ENCODE measurements around the gene RALGAPA2.

RALGAPA2 gene

DNA sequence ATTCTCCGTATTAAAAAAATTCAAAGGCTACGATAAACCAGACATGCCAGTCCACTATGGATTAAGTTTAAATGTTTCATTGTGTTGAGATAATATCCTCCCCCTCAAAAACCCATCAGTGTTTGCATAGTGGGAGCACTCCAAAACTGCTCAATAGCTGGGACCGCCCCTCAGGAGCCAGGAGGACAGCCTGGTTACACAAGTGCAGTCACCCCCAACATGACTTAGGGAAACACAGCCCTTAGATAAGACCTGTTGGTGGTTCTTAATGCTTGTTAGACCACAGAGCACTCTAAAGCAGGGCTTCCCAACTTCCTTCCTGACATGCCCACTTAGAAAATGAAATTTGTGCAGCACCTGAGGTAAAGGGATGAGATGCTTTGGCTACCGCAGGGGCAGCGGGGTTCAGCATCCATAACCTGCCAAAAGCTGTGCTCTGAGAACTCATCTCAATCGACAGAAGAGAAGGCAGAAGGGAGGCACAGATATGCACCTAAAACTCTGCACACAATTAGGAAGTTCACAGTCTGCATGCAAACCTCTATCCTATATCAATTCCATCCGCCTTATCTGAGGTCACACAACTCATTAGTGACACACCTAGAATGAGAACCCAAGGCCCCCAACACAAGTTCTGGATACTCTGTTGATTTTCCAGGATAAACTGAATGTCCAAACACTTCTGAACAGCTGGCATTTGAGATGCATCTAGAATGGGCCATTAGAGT, 74.3 kb downstream of the RALGAPA2 start:
- TF ChIP-seq, protein P1, sequence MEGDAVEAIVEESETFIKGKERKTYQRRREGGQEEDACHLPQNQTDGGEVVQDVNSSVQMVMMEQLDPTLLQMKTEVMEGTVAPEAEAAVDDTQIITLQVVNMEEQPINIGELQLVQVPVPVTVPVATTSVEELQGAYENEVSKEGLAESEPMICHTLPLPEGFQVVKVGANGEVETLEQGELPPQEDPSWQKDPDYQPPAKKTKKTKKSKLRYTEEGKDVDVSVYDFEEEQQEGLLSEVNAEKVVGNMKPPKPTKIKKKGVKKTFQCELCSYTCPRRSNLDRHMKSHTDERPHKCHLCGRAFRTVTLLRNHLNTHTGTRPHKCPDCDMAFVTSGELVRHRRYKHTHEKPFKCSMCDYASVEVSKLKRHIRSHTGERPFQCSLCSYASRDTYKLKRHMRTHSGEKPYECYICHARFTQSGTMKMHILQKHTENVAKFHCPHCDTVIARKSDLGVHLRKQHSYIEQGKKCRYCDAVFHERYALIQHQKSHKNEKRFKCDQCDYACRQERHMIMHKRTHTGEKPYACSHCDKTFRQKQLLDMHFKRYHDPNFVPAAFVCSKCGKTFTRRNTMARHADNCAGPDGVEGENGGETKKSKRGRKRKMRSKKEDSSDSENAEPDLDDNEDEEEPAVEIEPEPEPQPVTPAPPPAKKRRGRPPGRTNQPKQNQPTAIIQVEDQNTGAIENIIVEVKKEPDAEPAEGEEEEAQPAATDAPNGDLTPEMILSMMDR (IDR thresholded peaks at IDR 0.05; ENCODE audit: borderline replicate concordance, insufficient read depth, low read depth, low read length): no peak
- H3K4me3 ChIP-seq (ENCODE audit: low read depth, low read length): no peak overlapping the region

DNA sequence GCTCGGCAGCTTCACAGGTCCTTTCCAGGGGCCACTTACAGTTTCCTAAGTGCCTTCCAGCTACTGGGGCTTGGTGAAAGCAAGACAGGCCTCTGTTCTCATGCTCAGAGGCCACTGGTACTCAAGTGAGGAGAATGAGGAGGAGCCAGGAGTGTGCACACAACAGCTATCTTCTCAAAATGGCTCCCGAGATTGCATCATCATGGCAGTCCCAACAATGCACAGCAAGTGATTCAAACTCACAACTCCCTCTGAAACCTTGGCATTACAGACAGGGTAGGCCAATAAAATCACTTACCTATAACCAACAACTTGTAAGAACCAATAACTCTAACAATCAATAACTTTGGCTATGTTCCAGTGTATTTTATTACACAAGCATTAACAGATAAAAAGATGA, 77.4 kb downstream of the RALGAPA2 start:
- TF ChIP-seq, protein P1 (IDR thresholded peaks at IDR 0.05; ENCODE audit: borderline replicate concordance, insufficient read depth, low read depth, low read length): no peak
- H3K4me3 ChIP-seq (ENCODE audit: low read depth, low read length): no peak overlapping the region

DNA sequence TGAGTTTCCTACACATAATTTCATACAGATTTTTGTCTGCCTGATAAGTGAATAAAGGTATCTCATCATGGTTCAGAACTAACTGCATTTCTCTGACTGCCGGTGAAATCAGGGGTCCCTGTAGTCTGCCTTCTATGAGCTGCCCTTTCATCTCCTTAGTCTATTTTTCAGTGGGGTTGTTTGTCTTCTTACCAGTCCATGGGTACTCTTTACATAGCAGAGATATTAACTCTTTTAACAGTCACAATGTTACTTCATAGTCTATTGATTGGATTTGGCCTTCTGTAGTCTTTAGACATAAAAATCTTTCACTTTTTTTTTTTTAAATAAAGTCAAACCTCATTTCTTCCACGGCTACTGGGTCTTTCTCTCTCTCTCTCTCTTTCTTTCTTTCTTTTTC, 79.8 kb downstream of the RALGAPA2 start:
- TF ChIP-seq, protein P1 (IDR thresholded peaks at IDR 0.05; ENCODE audit: borderline replicate concordance, insufficient read depth, low read depth, low read length): no peak

DNA sequence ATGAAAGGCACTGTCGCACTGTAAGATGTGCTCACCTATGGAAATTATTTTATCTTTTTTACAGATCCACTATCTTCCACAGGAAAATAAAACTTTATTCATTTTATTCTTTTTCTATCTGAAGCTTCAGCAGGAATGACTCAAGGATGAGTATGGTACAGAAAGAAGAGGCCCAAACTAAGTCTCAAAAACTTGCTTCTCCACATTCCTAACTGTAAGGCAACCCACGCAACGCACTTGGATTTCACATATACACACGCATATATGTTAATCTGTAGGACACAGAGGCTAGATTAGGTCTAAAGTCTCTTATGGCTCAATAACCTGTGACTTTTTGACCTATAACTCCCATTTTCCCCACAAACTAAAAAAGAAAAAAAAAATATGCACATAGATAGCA, 81.9 kb downstream of the RALGAPA2 start:
- TF ChIP-seq, protein P1 (IDR thresholded peaks at IDR 0.05; ENCODE audit: borderline replicate concordance, insufficient read depth, low read depth, low read length): no peak
- no peak overlapping the region for H3K4me3 ChIP-seq (ENCODE audit: low read depth, low read length)

More for the DNA sequence above, 79.8 kb downstream of the RALGAPA2 start:
- no peak overlapping the region for H3K4me3 ChIP-seq (ENCODE audit: low read depth, low read length)

DNA sequence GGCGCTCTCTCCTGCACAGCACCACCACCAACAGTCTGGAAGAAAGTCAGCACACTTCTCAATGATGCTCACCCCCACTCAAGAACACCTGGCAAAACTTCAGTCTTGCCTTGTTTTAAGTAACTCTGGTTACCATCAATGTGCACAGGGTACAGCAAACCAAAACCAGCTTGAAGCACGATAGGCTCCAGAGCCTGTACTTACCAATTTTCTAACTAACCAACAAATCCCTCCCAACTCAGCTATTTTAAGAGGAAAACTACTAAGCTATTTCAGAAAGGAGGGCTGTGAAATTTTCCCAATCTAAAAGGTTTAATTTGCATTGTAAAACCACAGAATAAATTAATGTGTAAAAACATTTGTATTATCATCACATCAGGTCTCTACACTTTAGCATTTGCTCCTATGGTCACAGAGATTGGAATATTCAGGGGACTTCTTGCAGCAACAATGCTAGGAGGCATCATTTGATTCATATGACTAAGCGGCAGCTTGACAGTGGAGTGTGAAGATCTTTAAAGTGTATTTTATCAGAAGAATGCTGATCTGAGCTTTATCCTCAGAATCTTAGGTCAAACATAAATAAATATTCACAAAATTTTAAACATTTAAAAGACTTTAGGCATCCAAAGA, 82.8 kb downstream of the RALGAPA2 start:
- TF ChIP-seq, protein P1 (IDR thresholded peaks at IDR 0.05; ENCODE audit: borderline replicate concordance, insufficient read depth, low read depth, low read length): no peak
- no peak overlapping the region for H3K4me3 ChIP-seq (ENCODE audit: low read depth, low read length)

DNA sequence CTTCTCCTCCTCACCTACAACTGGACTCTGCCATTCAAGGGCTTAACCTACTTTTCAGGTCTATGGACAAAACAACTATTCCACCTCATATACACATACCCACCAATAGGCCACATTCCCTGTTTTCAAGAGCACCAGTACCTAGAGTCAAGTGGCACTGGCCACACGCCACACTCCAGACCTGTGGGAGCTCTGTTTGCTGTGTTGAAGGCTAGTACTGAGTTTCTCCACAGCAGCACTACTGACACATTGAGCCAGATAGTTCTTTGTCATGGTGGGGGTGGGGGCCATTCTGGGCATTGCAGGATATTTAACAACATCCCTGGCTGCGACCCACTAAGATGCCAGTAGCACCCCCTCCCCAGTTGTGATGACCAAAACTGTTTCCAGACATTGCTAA, 84.1 kb downstream of the RALGAPA2 start:
- H3K4me3 ChIP-seq (ENCODE audit: low read depth, low read length): no peak overlapping the region

More for the DNA sequence above, 84.1 kb downstream of the RALGAPA2 start:
- TF ChIP-seq, protein P1 (IDR thresholded peaks at IDR 0.05; ENCODE audit: borderline replicate concordance, insufficient read depth, low read depth, low read length): no peak
